ENCODE data around the gene DPP10. TPM values are rescaled to one million over a fixed set of nuclear protein-coding genes. Genes with fewer than 3 reads are reported as not detected.
"Not testable (repeated sequence)": the region's sequence is repeated elsewhere in the genome, so short reads cannot be mapped to it uniquely, and the experiment has no call there.

Gene DPP10
- total RNA-seq, 2 experiments from 2014 or later, result not detected

DNA sequence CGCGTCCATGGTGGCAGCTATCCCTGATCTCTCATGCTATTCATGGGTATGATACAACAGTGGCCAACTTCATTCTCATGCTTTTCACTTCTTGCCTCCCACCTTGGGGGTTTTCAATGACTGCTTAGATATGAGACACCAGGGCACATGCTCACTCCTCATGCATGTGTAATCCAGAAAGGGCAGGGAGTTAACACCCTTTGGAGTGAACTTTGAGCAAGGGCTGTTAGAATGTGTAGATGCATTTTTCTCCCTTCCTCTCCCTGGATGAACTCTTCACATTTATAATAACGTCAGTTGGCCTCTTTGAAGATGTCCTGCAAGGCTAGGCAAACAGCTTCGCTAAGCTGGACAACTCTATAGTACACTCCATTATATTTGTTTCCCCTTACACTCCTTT is 56.7 kb downstream of the DPP10 start:
- POLR2A ChIA-PET, result no interaction called here
- CTCF ChIA-PET, result no interaction called here

DNA sequence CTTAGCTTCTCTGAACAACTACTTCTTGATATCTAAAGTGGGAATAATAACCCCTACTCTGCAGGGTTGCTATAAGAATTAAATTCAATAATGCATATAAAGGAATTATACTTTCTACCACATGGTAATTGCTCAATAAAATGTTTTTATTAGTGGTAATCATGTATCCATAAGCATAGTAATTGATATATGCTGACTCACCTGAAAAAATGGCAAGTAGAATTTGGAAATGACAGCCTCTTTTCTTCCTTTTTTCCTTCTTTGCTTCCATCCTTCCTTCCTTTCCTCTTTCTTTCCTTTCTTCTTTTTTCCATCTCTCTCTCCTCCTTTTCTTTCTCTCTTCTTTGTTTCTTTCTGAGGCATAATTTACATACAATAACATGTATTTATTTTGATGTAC is 65.3 kb downstream of the DPP10 start:
- POLR2A ChIA-PET, result no interaction called here
- CTCF ChIA-PET, result no interaction called here

DNA sequence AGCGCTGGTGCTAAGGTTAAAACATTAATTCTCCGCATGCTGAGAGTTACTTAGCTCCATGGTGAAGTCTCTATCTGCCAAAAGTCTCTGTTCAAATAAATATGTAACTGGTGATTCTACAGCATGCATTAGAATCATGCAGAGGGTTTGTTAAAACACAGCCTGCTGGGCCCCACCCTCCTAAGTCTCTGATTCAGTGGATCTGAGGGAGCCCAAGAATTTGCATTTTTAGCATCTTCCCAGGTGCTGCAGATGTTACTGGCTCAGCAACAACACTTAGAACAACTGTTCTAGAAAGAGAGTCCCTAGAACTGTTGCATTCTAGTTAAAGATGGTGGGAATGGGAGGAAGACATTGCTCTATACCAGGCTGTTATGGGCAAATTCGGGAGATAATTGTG is 73.4 kb downstream of the DPP10 start:
- ChIA-PET CTCF (no interaction called here), POLR2A (no interaction called here)

DNA sequence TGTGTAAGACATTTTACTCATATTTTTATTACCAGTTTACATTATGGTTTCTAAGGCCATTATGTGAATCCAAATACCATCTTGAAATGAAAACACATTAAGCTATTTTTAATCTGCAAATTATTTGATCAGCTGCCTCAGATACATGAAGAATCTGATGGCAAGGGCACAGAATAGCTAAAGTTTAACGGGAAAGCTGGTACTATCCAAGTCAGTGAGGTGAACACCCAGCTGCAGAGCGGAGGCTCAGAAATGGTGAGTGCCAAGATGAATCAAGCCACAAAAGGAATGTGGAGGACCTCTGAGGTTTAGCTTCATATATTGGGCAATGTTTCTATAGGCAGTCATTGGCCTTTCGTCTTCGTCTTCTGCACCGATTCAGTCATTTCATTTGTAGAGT is 75.1 kb downstream of the DPP10 start:
- ChIA-PET POLR2A (interaction anchor here (0.7 kb wide), 1 partner anchor 10 kb away, joined by 4 read pairs; no protein-coding TSS in a partner anchor), CTCF (interaction anchor here (0.7 kb wide), 1 partner anchor 11 kb away, joined by 3 read pairs; no protein-coding TSS in a partner anchor)

DNA sequence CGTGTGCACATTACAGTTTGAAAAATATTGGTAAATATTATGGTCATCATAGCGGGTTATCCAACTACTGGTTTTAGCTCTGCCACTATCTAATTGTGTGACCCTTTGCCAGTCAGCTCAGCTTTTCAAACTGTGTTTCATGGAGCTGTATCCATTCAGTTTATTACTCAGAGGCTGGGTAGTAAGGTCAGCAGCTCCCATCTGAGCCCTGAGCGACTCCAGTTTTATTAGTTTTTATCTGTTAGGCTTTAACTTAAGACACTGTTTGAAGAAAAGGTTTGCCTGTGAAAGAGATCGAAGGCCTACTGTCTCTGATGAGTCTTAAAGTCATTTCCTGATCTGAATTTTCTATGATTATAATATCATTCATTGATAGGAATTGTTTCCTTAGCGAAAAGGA is 76.3 kb downstream of the DPP10 start:
- ChIA-PET CTCF (no interaction called here), POLR2A (no interaction called here)

DNA sequence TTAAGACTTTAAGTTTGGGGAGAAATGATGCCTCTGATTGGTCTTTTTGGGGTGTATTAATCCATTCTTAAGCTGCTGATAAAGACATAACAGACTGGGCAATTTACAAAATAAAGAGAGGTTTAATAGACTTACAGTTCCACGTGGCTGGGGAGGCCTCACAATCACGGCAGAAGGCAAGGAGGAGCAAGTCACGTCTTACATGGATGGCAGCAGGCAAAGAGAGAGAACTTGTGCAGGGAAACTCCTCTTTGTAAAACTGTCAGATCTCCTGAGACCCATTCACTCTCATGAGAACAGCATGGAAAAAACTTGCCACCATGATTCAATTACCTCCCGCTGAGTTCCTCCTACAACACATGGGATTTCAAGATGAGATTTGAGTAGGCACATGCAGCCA is 80.2 kb downstream of the DPP10 start:
- CTCF ChIA-PET, POLR2A ChIA-PET: not testable (repeated sequence)

DNA sequence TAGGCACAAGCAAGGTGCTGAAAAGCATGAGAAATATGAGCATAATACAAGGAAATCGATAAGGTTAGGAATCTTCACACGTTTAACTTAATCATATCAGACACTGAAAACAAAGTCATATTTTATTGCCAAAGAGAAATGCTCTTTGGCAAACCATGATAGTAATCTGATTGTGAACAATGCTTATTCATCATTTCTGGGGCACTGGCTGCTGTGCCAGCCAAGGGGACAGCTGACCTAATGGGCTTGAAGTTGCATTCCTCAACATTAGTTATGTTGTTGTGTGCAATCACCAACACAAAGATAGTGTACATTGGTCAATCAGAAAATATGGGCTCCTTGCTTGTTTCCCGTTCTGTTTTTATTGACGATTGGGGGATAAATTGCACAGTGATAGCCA is 83.5 kb downstream of the DPP10 start:
- ChIA-PET POLR2A (no interaction called here), CTCF (no interaction called here)

DNA sequence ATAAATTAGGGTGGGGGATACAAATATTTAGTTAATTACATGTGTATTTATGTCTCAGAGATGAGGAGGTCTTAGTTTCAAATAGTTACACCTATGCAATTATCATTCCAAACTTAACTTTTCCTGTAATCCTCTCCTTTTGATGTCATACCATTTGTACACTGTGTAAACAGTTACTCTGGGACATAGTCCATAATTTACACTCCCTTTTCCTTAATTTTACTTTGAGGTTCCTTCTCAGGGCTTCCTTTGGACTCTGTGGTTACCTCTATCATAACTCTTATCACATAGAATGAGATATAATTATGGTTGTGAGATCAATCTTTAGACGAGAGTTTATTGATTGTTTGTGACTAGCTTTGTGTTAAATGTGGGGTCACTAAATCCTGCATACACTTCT is 84.4 kb downstream of the DPP10 start:
- ChIA-PET CTCF (no interaction called here), POLR2A (no interaction called here)

DNA sequence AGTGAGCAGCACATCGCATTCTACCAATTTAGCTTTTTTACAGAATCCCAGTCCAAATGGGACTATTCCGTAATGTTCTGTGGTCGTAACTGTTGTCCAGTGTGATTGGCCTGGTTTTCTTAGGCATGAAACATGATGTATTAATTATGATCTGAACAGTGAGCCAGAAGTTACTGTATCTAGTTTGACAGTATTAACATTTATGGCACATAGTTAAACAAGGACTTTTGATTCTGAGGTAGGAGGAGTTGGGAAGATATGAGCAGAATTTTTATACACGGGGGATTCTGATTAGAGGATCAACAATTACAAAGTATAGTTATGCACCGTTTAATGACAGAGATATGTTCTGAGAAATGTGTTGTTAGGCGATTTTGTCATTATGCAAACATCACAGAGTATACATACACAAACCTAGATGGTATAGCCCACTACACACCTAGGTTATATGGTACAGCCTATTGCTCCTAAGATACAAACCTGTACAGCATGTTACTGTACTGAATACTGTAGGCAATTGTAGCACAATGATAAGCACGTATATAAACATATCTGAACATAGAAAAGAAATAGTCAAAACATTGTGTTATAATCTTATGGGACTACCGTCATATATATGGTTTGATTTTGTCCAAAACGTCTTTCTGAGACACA is 85.0 kb downstream of the DPP10 start:
- ChIA-PET CTCF (no interaction called here), POLR2A (interaction anchor here (0.5 kb wide), 1 partner anchor 10 kb away, joined by 4 read pairs; no protein-coding TSS in a partner anchor)

DNA sequence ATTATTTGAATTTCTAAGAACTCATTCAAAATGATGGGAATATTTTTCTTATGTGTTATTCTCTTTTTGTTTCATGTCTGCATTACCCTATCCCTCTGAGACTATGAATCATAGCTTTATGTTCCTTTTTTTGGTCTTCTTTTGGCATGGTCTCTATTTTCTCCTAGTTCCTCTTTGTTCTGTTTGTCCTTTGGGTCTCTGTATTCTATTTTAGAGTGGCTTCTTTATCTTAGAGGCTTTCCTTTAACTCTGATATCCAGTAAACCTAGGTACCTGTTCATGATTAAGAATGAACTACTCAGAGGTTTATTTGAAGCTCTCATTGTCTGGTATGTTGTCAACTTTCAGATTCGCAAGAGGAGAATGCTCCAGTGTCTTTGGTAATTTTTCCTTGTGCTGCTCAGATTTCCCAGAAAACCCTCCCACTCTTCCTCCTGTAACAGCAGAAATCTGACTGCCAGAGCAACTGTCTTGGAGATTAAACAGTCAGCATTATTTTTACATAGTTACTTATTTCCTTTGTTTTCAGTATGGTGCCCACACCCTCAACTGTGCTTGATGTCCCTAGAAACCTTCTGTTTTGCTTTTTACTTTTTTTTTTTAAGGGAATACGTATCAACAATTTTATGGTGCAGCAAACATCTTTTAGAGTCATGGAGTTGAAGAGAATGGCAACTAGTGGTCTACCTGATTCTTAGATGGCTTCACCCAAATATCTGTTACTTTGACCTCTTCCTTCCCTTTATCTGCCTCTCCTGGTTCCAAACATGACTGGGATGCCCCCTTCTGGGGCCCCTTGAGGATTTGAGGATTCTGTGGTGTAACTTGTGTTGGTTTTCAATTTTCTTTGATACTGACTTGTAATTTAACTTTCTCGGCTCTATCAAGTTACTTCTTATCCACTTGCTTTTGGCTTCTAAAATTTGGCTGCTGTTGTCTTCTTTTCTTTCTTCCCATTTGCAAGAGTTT is 92.0 kb downstream of the DPP10 start:
- POLR2A ChIA-PET, result no interaction called here
- CTCF ChIA-PET, result no interaction called here

DNA sequence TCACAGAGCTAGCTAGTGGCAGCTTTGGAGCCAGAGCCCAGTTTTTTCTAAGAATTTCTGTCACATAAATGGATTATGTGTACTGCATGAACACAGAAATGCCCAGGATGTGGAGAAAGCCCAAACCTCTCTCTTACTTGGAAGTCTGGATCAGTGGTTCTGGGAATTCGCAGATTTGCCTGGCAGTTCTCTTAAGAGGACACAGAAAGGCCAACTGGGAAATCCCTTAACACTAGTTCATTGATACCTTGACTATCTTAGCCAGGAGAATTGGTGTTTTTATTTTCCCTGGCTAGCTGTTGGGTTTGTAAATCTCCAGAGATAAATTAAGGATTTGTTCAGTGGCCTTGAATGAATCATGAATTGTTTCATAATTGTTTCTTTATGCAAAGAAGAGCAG is 95.3 kb downstream of the DPP10 start:
- POLR2A ChIA-PET, result no interaction called here
- CTCF ChIA-PET, result no interaction called here

DNA sequence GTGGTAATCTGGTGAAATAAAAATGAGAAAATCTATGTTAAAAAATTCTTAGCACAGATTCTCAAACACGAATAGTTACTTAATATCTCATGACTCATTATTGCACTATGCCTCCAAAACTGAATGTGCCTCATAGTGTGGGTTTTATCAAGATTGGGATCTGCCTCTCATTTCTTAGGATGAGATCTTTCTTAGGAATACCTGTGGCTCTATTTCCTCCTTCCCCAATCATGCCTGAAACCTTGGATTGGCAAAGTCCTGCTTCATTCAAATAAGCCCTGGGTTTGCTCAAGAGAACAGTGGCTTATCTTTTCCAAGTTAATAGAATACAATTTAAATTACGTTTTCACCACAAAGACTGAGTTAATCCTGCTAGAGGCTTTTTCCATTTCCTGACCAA is 100.3 kb downstream of the DPP10 start:
- CTCF ChIA-PET, result no interaction called here
- POLR2A ChIA-PET, result no interaction called here

DNA sequence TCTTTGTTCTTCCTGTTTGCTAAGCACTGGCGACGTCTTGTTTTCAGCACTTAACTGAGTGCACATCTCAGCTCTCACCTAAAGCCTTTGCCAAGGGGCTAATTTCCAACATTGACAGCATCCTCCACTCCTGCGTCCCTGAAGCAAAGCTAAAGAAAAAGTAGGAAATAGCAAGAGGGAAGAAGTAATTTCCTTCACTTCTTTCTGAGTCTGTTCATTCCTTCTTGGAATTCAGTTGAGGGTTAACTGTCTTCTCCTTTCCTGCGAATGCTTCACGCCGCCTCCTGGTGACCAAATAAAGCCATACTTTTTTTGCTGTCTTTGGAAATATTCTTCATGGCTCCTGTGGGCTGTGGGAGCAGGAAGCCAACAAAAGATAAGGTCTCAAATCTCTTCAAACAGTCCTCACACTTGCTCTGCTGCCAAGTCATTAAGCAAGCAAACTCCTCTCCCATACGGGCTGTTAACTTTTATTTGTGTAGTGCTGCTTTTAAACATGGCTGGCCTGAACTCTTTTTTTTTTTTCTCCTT is 100.9 kb downstream of the DPP10 start:
- ChIA-PET POLR2A (no interaction called here), CTCF (no interaction called here)

DNA sequence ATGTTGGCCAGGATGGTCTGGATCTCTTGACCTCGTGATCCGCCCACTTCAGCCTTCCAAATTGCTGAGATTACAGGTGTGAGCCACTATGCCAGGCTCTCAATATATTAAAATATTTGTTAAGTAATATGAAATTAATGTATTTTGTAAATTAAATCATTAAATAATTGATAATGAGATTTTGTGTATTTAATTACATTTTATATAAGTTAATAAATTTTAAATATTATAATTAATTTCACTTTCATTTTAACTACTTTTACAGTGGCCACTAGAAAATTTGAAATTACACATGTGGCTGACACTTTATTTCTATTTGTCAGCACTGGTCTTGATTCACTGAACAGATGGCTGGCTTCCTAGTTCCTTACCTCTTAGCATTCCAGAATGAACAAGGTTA is 102.6 kb downstream of the DPP10 start:
- CTCF ChIA-PET, result no interaction called here
- POLR2A ChIA-PET, result no interaction called here

DNA sequence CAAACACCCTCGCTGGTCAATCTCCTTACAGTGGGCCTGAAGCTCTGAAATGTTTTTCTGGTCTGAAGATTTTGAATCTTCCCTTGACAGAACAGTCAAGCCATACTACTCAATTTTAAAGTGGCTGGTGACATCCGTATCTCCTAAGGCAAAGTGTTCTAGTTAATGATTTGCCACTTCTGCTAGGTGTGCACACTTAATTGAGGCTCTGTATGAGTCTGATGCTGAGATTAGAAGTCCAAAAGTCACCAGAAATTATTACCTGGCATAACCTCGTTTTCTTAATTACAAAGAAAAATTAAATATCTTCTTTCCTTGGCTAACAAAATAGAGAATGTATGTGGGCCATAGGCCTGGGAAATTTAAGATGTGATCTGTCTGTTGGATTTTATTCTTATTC is 104.1 kb downstream of the DPP10 start:
- ChIA-PET CTCF (no interaction called here), POLR2A (no interaction called here)

DNA sequence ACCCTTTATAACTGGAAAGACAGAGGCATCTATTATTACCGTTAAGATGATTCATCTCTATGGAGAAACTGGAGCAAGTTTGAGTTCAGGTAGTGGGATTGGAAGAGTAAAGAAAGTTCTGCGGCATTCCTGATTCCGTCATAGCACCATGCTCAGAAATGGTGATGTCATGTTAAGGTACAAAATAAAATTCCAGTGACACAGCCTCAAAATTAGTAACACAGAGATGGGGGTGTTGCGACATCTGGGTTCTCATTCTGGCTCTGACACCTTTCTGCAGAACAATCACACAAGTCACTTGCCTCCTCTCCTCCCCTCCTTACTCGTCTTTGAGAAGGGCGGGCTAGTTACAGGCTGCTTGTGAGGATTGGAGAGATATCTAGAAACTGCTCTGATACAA is 105.7 kb downstream of the DPP10 start:
- CTCF ChIA-PET, result no interaction called here
- POLR2A ChIA-PET, result no interaction called here

DNA sequence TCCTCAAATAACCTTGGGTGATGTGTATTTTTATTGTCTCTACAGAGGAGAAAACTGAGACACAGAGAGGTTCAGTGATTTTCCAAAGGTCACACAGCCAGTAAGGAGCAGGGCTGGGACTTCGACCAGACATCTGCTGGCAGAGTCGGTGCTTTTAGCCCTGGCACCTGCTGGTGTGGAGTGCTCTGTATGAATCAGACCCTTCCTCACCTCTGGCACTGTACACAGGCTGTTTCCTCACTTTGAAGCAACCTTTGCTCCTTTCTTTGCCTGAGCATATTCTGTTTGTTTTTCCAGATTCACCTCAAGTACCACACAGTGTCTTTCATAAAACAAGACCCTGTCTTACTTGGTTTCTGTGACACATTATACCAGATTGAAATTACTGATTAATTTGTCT is 107.9 kb downstream of the DPP10 start:
- CTCF ChIA-PET, result no interaction called here
- POLR2A ChIA-PET, result no interaction called here

DNA sequence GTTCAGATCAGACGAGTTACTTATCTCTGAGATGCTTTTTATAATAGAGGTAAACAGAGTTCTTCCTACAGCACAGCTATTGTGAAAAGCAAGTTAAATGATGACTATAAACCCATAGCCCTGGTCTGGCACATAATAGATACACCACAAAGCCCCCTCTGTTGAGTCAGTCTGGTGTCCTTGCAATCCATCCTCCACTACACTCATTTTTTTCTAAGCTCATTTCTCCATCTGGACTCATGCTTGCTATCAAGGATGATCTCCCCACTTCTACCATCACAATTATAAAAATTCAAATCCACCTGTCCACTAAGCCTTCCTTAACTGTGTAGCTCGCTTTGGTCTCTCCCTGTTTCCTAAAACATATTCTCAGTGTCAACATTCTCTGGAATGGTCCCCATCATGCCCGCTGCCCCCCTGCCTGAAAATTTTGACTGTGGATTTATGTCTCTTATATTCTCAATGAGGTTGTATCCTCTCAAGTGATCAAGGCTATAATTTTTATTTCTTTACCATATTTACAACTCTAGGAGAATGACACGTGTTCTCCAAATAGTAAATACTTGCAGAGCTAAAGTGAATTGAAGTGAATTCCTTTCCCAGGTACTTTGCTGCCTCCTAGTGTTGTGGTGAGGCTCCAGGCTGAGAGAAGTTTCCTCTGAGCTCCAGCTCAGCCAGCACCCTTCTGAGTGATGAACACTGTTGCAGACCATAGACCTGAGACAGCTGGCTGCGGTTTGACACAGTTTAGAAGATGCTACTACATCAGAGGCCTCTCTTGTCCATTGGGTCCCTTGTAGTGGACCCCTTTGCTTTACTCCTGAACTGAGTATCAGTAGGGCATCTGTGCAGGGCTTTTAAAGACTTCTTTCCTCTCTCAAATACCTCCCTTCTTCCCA is 108.7 kb downstream of the DPP10 start:
- CTCF ChIA-PET, result no interaction called here
- POLR2A ChIA-PET, result no interaction called here

DNA sequence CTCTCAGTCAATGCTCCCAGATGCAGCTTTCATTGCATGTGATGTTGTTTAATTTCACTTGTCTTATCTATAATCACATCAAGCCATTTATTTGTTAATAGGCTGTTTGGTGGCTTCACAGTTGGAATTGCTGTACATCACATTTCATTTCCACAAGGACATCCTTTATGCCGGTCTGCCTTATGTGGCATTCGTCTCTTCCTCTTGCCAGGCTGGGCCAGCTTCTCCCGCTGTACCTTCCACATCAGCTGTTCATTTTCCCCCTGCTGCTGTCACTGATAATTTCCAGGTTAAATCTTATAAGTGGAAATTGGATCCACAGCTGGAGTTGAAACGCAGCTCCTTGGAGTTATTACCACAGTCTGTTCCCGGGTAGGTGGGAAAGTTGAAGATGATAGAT is 110.6 kb downstream of the DPP10 start:
- CTCF ChIA-PET, result no interaction called here
- POLR2A ChIA-PET, result no interaction called here

DNA sequence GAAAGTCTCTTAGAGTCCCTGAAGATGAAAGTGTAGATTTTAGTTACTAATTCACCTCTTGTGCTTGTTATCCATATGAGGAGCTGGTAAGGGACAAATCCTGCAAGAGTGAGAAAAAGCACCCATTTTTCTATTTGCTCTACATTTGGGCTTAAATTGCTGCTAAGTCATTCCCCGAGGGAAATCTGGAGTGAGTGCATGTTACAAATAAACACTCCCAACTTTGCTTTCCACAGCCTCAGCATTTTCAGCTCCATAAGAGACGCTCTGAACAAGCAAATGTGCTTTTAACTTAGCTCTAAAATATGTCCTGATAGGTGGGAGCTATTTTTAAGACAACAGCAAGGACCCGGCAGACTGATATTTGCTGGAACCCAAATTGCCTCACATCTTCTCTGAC is 126.7 kb downstream of the DPP10 start:
- ChIA-PET CTCF (no interaction called here), POLR2A (no interaction called here)
